Osteoblast (primary cell): ENCODE measurements around the gene SNORC. TPM values are rescaled to one million over a fixed set of nuclear protein-coding genes. Genes with fewer than 3 reads are reported as not detected.
"Not testable (repeated sequence)": the region's sequence is repeated elsewhere in the genome, so short reads cannot be mapped to it uniquely, and the experiment has no call there.

Experiments
- DNase-seq: peaks from one replicate; pipeline ENCODE4 v3.0.0; 2011; ENCODE audit warnings: low spot score, mixed read lengths; ENCODE audit not compliant: insufficient read length; ENCODE audit errors: missing footprints
- H2AFZ ChIP-seq: 2 replicates; pipeline ENCODE4 v1.6.0; 2011; ENCODE audit warnings: mild to moderate bottlenecking, low read length
- H3K27ac ChIP-seq: 2 replicates; pipeline ENCODE4 v1.5.1; 2011; ENCODE audit warnings: mild to moderate bottlenecking, low read depth, low read length, moderate library complexity
- H3K27me3 ChIP-seq: 2 replicates; pipeline ENCODE4 v1.6.0; 2012; ENCODE audit warnings: mild to moderate bottlenecking, control low read depth, inconsistent platforms, low read length, moderate library complexity; ENCODE audit not compliant: insufficient read depth
- H3K36me3 ChIP-seq: 2 replicates; pipeline ENCODE4 v1.5.1; 2011; ENCODE audit warnings: mild to moderate bottlenecking, low read length, control low read depth, moderate library complexity; ENCODE audit not compliant: insufficient read depth
- H3K4me1 ChIP-seq: 2 replicates; pipeline ENCODE4 v1.5.1; 2011; ENCODE audit warnings: mild to moderate bottlenecking, low read length, control low read depth, moderate library complexity; ENCODE audit not compliant: insufficient read depth
- H3K4me2 ChIP-seq: 2 replicates; pipeline ENCODE4 v1.6.0; 2011; ENCODE audit warnings: mild to moderate bottlenecking, low read length; ENCODE audit not compliant: insufficient read depth
- H3K4me3 ChIP-seq: fragments of 200-600 bp; sonication (generic); 3 replicates; pipeline ENCODE4 v1.5.1; 2012; ENCODE audit warnings: mild to moderate bottlenecking, low read length, inconsistent platforms; ENCODE audit not compliant: insufficient read depth
- H3K79me2 ChIP-seq: 2 replicates; pipeline ENCODE4 v1.6.0; 2012; ENCODE audit warnings: mild to moderate bottlenecking, low read length, control low read depth, inconsistent platforms; ENCODE audit not compliant: insufficient read depth
- H3K9me3 ChIP-seq: 2 replicates; pipeline ENCODE4 v1.5.1; 2011; ENCODE audit warnings: low read depth, low read length, control low read depth
- H4K20me1 ChIP-seq: 2 replicates; pipeline ENCODE4 v1.6.0; 2012; ENCODE audit warnings: mild to moderate bottlenecking, low read length, control low read depth; ENCODE audit not compliant: insufficient read depth
- total RNA-seq: library from RNA; depleted of rRNA; stranded (reverse); fragments of >200 nt; gene quantifications from 2 replicates; pipeline ENCODE4 v1.2.3, GENCODE V29; 2012
- TF ChIP-seq, protein P1 (sequence below): IDR thresholded peaks from 2 replicates; pipeline ENCODE4 v1.5.1; 2011; ENCODE audit warnings: mild to moderate bottlenecking, low read depth, low read length, moderate library complexity; ENCODE audit errors: extremely low read depth

The SNORC gene
- total RNA-seq, 1 donor: 0.72 TPM

DNA sequence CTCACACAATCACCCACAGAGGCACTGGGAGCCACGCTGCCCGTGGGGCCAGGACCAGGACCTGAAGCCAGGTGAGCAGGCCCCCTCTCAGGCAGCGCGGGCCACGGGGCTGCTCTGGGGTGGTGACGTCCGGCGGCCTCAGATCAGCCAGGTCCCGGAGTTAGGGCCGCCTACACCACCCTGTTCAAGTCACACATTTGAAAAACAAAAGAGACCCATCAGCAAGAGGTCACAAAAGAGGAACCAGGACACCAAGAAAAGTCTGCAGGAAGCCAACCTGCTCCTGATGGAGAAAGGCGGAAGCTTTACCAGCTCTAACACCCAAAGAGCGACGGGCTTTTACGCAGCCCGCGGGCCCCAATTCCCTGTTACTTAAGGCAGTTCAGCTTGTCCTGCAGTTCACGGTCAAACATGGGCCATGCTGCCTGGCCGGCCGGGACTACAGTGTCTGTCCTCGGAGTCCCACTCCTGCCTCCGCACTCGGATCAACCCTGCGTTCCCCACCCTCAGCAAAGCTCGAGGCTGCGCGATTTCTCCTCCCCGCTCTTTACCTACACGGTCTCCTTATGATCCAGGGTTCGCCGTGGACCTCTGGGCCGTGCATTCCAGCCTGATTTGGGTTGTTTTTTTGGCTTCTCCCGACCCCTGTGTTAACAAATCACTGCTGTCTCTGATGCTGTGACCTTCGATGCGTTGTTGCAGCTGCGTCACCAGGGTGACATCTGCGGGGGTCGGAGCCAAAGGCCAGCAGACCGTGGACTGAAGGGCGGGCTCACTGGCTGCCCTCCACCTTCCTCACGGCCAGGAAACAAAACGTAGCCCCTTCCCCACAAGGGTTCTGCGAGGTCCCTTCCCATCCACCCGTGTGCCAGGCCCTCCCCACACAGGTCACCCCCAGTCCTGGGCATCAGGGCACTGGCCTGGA lies 31.0 kb downstream of the SNORC start:
- peak; percentile 58 for DNase-seq
- H4K20me1 ChIP-seq: no peaks in the 10 kb centered on the region
- H3K4me3 ChIP-seq: no peak overlapping the region
- H3K27me3 ChIP-seq: no peaks in the 10 kb centered on the region
- no peaks in the 10 kb centered on the region for H3K36me3 ChIP-seq
- peaks cover 14% of the 10 kb centered on the region for H3K4me1 ChIP-seq
- H3K79me2 ChIP-seq: no peaks in the 10 kb centered on the region
- H3K27ac ChIP-seq: peak overlapping the region; percentile 72
- H3K4me2 ChIP-seq: peak overlapping the region; percentile 60
- TF ChIP-seq, protein P1, sequence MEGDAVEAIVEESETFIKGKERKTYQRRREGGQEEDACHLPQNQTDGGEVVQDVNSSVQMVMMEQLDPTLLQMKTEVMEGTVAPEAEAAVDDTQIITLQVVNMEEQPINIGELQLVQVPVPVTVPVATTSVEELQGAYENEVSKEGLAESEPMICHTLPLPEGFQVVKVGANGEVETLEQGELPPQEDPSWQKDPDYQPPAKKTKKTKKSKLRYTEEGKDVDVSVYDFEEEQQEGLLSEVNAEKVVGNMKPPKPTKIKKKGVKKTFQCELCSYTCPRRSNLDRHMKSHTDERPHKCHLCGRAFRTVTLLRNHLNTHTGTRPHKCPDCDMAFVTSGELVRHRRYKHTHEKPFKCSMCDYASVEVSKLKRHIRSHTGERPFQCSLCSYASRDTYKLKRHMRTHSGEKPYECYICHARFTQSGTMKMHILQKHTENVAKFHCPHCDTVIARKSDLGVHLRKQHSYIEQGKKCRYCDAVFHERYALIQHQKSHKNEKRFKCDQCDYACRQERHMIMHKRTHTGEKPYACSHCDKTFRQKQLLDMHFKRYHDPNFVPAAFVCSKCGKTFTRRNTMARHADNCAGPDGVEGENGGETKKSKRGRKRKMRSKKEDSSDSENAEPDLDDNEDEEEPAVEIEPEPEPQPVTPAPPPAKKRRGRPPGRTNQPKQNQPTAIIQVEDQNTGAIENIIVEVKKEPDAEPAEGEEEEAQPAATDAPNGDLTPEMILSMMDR: no peak
- H2AFZ ChIP-seq: peak overlapping the region; percentile 94
- H3K9me3 ChIP-seq: no peaks in the 10 kb centered on the region

DNA sequence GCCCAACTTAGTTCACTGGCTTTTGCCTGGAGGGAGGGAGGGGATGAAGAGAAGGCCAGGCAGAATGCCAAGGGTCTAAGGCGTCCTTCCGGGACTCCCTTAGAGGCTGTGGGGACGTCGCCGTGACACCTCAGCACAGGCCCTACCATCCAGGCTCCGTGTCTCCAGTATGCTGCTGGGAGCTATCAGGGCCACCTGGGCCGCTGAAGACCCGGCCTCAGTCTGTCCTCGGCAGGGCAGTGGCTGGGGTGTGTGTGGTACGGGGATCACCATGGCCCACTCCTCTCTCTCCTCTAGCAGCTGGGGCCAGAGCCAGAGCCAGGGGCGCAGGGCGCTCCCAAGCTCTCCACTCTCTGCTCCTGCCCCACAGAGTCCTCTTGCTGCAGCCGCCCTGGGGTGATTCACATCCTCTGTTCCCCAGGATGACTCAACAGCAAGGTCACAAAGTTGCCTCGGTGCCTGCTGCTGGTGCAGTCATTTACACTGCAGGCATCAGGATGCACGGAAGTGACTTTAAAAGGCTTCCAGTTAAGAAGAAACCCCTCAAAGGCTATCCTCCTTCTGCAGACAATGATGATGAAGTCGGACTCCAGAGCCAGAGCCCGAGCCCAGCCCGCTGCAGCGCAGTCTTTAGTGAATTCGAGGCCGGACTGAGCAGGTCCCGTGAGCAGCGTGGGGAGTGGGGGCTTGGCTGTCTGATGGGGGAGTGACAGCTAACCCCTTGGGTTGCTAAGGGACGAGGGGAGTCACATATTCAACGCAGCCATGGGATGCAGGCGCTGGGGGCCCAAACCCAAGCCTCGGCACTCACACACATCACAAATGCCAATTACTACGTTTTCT lies 31.9 kb downstream of the SNORC start:
- Histone ChIP-seq H3K4me1 (peaks cover 14% of the 10 kb centered on the region), H3K27ac (peak overlapping the region; percentile 72), H3K79me2 (no peaks in the 10 kb centered on the region), H2AFZ (peak overlapping the region; percentile 94), H3K36me3 (no peaks in the 10 kb centered on the region), H3K4me3 (peak overlapping the region; percentile 26), H4K20me1 (no peaks in the 10 kb centered on the region), H3K4me2 (peak overlapping the region; percentile 60), H3K27me3 (no peaks in the 10 kb centered on the region), H3K9me3 (no peaks in the 10 kb centered on the region)
- peak; percentile 100 for DNase-seq
- TF ChIP-seq, protein P1: no peak

DNA sequence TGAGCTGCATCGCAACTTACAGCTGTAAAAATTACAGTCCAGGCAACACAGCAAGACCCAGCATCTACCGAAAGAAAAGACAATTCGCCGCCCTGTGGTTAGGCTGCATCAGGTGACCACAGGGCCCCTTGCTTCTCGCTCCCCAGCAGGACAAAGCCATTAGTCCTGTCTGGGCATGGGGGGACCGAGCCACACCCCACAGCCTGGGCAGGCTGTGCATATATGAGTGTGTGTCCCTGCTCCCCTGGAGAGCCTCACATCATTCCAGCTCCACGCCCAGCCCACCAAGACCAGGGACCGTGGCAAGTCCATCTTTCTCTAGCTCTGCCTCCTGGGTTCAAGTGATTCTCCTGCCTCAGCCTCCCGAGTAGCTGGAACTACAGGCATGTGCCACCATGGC lies 33.9 kb downstream of the SNORC start:
- H3K4me1 ChIP-seq: peaks cover 14% of the 10 kb centered on the region
- no peak overlapping the region for H3K4me2 ChIP-seq
- H4K20me1 ChIP-seq: no peaks in the 10 kb centered on the region
- H3K9me3 ChIP-seq: no peaks in the 10 kb centered on the region
- H3K4me3 ChIP-seq: no peak overlapping the region
- TF ChIP-seq, protein P1: no peak
- H3K79me2 ChIP-seq: no peaks in the 10 kb centered on the region
- H3K27me3 ChIP-seq: no peaks in the 10 kb centered on the region
- H3K36me3 ChIP-seq: no peaks in the 10 kb centered on the region
- DNase-seq: peak; percentile 45
- no peak overlapping the region for H2AFZ ChIP-seq
- H3K27ac ChIP-seq: no peak overlapping the region

DNA sequence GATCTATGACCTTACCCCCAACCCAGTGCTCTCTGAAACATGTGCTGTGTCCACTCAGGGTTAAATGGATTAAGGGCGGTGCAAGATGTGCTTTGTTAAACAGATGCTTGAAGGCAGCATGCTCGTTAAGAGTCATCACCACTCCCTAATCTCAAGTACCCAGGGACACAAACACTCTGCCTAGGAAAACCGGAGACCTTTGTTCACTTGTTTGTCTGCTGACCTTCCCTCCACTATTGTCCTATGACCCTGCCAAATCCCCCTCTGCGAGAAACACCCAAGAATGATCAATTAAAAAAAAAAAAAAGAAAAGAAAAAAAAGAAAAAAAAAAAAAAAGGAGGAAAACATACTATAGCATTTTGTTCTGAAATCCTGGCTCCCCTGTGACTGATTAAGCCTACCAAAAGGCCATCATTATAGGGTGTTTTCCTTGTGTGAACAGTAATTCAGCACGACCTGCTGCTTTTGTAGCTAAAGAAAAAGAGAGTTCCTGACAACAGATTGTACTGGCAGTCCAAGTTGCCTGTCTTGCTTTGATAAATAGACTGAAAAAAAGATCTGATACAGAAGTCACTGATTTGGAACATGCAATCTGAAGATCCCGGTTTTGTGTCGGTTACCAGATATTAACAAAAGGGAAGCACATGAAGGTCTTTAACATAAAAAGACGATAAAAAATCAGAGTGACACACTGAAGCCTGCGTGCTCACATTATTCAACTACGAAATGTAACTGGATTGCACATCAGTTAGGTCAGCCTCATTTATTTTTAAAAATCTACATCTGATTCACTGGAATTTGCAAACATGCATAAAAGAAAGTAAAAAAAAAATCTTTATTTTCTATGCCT lies 37.0 kb downstream of the SNORC start:
- not testable (repeated sequence) for H3K27me3 ChIP-seq, H3K4me3 ChIP-seq, H3K4me1 ChIP-seq, H3K79me2 ChIP-seq, H2AFZ ChIP-seq, H3K36me3 ChIP-seq, H4K20me1 ChIP-seq, H3K9me3 ChIP-seq, H3K27ac ChIP-seq, H3K4me2 ChIP-seq
- peak; percentile 49 for DNase-seq

DNA sequence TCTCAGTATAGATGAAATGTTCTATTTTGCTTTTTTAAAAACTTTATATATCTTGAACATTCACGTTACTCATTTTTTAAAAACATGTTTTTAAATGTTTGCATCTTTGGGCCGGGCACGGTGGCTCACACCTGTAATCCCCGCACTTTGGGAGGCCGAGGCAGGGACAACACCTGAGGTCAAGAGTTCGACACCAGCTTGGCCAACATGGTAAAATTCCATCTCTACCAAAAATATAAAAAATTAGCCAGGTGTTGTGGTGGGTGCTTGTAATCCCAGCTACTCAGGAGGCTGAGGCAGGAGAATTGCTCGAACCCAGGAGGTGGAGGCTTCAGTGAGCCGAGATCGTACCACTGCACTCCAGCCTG lies 37.6 kb downstream of the SNORC start:
- not testable (repeated sequence) for H3K27ac ChIP-seq, H3K4me3 ChIP-seq, H3K36me3 ChIP-seq, H3K27me3 ChIP-seq, DNase-seq, H3K4me1 ChIP-seq, H3K79me2 ChIP-seq, H4K20me1 ChIP-seq, H3K9me3 ChIP-seq, H3K4me2 ChIP-seq, H2AFZ ChIP-seq
